ENCODE measurements around the gene DESI1.
"Not testable (repeated sequence)": the region's sequence is repeated elsewhere in the genome, so short reads cannot be mapped to it uniquely, and the experiment has no call there.

DESI1 gene

DNA sequence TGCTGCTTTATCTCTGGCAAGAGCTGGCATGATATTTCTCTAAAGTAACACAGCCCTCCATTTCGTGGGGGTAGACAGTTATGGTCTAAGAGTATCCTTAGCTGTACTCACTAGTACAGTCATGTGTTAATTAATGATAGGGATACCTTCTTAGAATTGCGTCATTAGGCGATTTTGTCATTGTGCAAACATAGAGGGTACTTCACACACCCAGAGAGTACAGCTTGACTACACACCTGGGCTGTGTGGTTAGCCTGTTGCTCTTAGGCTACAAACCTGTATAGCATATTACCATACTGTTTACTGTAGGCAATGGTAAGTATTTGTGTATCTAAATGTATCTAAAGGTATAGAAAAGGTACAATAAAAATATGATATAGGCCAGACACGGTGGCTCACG lies 17.3 kb upstream of the DESI1 start:
- DNase-seq, result no peak
- in situ Hi-C loops (cut with MboI; ENCODE audit: low pct_unique_long_range_greater_than_20kb, low sequenced_read_pairs), result no loop called here

DNA sequence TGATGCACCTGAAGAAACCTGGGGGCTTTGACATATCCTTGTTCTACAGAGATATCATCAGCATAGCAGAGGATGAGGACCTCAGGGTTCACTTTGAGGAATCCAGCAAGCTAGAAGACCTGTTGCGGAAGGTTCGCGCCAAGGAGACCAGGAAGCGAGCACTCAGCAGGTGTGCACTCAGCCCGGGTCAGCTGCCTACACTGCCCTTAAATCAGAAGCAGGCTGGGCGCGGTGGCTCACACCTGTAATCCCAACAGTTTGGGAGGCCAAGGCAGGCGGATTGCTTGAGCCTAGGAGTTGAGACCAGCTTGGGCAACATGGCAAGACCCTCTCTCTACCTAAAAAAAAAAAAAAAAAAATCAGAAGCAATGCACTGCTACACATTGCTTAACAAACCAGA lies 16.8 kb upstream of the DESI1 start:
- in situ Hi-C loops (cut with MboI; ENCODE audit: low pct_unique_long_range_greater_than_20kb, low sequenced_read_pairs); DNase-seq: not testable (repeated sequence)

- no peak for DNase-seq
- in situ Hi-C loops (cut with MboI; ENCODE audit: low pct_unique_long_range_greater_than_20kb, low sequenced_read_pairs), result no loop called here
These were observed 15.6 kb upstream of the DESI1 start for GRCh38 chr22:41636467-41636866.

GRCh38 chr22:41634610-41635009 lies 13.8 kb upstream of the DESI1 start:
- in situ Hi-C loops (cut with MboI; ENCODE audit: low pct_unique_long_range_greater_than_20kb, low sequenced_read_pairs), result not testable (repeated sequence)

DNA sequence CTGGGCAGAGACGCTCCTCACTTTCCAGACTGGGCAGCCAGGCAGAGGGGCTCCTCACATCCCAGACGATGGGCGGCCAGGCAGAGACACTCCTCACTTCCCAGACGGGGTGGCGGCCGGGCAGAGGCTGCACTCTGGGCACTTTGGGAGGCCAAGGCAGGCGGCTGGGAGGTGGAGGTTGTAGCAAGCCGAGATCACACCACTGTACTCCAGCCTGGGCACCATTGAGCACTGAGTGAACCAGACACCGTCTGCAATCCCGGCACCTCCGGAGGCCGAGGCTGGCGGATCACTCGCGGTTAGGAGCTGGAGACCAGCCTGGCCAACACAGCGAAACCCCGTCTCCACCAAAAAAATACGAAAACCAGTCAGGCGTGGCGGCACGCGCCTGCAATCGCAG lies 10.8 kb upstream of the DESI1 start:
- DNase-seq; in situ Hi-C loops (cut with MboI; ENCODE audit: low pct_unique_long_range_greater_than_20kb, low sequenced_read_pairs): not testable (repeated sequence)

More at GRCh38 chr22:41634610-41635009, 13.8 kb upstream of the DESI1 start:
- DNase-seq, result not testable (repeated sequence)

- DNase-seq; in situ Hi-C loops (cut with MboI; ENCODE audit: low pct_unique_long_range_greater_than_20kb, low sequenced_read_pairs): not testable (repeated sequence)
These were observed 10.3 kb upstream of the DESI1 start for GRCh38 chr22:41631115-41631514.

DNA sequence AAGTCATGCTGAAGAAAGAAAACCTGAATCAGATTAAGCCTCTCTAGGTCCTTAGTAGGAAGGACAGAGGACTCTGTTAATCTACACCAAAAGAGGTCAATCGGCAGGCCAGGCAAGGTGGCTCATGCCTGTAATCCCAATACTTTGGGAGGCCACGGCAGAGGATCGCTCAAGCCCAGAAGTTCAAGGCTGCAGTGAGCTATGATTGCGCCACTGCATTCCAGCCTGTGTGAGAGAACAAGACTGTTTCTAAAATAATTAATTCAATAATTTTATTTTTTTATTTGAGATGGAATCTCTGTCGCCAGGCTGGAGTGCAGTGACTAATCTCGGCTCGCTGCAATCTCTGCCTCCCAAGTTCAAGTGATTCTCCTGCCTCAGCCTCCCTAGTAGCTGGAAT lies 4.7 kb upstream of the DESI1 start:
- in situ Hi-C loops (cut with MboI; ENCODE audit: low pct_unique_long_range_greater_than_20kb, low sequenced_read_pairs), result no loop called here
- no peak for DNase-seq

GRCh38 chr22:41621911-41622179 lies 1.0 kb upstream of the DESI1 start:
- DNase-seq, result no peak
- in situ Hi-C loops (cut with MboI; ENCODE audit: low pct_unique_long_range_greater_than_20kb, low sequenced_read_pairs), result no loop called here

GRCh38 chr22:41621099-41621910 lies 462 bp upstream of the DESI1 start, which contains the start of gene XRCC6:
XRCC6 (plus strand) TSS chr22:41621295; CDS start chr22:41622005, 710 bp downstream.
- in situ Hi-C loops (cut with MboI; ENCODE audit: low pct_unique_long_range_greater_than_20kb, low sequenced_read_pairs), result no loop called here

GRCh38 chr22:41619979-41620588 lies 759 bp downstream of the DESI1 start:
- DNase-seq, result peak; percentile 34
- in situ Hi-C loops (cut with MboI; ENCODE audit: low pct_unique_long_range_greater_than_20kb, low sequenced_read_pairs), result no loop called here

More at GRCh38 chr22:41621099-41621910, 462 bp upstream of the DESI1 start, which contains the start of gene XRCC6:
- peak; percentile 99 for DNase-seq

DNA sequence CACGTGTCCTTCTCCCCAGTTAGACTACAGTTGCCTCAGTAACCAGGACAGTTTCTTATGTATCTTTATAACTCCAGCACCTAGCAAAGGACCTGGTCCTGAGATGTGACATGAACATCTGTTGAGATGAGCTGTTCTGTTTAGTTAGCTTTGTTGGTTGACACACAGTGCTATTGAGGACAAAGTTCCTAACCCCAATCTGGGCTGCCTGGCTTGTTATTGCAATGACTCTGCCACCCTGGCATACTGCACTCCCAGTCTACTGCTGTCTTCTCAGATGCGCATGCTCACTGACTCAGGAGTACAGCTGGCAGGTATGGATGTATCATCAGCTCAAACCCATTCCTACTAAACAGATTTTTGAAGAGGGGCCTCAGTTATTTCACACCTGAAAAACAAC lies 7.4 kb downstream of the DESI1 start:
- no peak for DNase-seq
- in situ Hi-C loops (cut with MboI; ENCODE audit: low pct_unique_long_range_greater_than_20kb, low sequenced_read_pairs), result no loop called here

GRCh38 chr22:41612603-41613306 lies 8.1 kb downstream of the DESI1 start:
- in situ Hi-C loops (cut with MboI; ENCODE audit: low pct_unique_long_range_greater_than_20kb, low sequenced_read_pairs), result no loop called here
- DNase-seq, result no peak

GRCh38 chr22:41608386-41608785 lies 12.5 kb downstream of the DESI1 start:
- DNase-seq, result no peak
- in situ Hi-C loops (cut with MboI; ENCODE audit: low pct_unique_long_range_greater_than_20kb, low sequenced_read_pairs), result no loop called here

DNA sequence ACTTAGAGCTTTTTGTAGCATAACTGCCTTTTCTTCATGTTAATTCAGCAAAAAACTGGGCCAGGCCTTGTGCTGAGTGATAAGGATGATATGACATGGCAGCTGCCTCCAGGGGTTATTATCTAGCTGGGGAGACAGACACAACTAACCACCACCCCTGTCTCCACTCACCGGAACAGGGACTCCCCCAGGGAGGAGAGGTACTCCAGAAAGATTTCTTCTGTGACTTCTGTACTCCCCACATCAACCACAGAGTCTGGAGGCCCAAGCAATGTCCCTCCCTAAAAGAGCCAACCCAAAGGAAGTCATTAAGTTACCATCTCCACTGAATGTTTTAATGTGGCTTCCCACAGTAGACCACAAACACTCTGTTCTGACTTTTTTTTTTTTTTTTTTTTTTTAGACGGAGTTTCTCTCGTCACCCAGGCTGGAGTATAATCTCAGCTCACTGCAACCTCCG lies 16.9 kb downstream of the DESI1 start:
- in situ Hi-C loops (cut with MboI; ENCODE audit: low pct_unique_long_range_greater_than_20kb, low sequenced_read_pairs), result no loop called here

DNA sequence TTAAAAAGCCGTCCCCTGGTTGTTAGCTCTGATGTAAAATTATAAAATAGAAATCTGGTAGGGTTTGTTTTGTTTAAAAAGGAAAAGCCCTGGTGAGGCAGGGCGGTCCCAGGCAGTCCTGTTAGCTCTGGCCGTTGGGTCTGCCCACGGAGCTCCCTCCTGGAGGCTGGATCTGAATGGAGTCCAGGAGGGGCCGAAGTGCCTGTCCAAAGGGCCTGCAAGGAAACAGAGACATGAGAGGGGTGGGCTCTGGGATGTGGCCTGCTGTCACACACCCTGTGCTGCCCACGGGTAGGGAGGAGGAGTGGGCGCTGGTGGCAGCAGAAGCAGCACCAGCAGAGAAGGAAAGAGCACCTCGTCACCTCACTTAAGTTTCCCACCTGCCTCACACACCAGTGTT lies 19.9 kb downstream of the DESI1 start:
- in situ Hi-C loops (cut with MboI; ENCODE audit: low pct_unique_long_range_greater_than_20kb, low sequenced_read_pairs), result no loop called here
- DNase-seq, result no peak

More for the DNA sequence above, 16.9 kb downstream of the DESI1 start:
- peak; percentile 90 for DNase-seq

GRCh38 chr22:41598891-41599635 lies 21.8 kb downstream of the DESI1 start:
- in situ Hi-C loops (cut with MboI; ENCODE audit: low pct_unique_long_range_greater_than_20kb, low sequenced_read_pairs), result loop anchor here (10.0 kb wide), 1 partner anchor 64 kb away; no protein-coding TSS in a partner anchor
- DNase-seq, result no peak

DNA sequence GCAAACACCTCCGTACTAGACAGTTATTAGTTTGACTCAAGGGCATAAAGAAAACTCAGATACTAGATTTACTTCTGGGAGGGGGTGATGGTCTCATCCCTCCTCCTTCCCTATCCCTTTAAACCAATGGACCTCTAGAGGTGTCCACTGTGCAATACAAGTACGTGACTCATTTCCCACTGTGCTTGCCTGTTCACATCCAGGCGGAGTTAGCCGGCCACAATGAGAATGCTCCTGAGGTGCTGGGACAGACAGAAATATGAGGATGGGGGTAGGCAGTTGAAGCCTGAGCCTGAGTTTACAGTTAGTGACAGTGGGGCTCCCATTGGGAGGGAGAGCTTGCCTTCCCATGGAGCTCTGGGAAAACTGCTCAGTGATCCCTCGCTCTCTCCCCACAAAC lies 22.8 kb downstream of the DESI1 start:
- no peak for DNase-seq
- in situ Hi-C loops (cut with MboI; ENCODE audit: low pct_unique_long_range_greater_than_20kb, low sequenced_read_pairs), result loop anchor here (10.0 kb wide), 1 partner anchor 63 kb away; no protein-coding TSS in a partner anchor

DNA sequence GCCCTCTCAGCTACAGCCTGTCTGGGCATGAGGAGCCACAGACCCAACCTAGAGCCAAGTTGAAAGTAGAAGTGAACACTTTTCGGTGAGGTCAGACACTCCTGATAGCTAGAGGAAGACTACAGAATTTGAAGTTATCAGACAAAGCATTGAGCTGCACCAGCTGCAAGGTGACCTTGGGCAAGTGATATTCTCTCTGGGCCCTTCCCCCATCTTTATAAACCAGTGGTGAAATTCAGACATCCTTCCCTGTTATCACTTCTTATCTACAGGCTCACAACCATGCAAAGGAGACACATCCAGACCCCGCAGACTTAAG lies 23.2 kb downstream of the DESI1 start:
- in situ Hi-C loops (cut with MboI; ENCODE audit: low pct_unique_long_range_greater_than_20kb, low sequenced_read_pairs), result loop anchor here (10.0 kb wide), 1 partner anchor 63 kb away; no protein-coding TSS in a partner anchor
- no peak for DNase-seq
